ENCODE results near the gene ABCA3. TPM values are rescaled to one million over a fixed set of nuclear protein-coding genes. Genes with fewer than 3 reads are reported as not detected.

Gene ABCA3
- total and polyA plus RNA-seq, 12 donors: 3.3 to 30.8 (median 21.6) TPM

DNA sequence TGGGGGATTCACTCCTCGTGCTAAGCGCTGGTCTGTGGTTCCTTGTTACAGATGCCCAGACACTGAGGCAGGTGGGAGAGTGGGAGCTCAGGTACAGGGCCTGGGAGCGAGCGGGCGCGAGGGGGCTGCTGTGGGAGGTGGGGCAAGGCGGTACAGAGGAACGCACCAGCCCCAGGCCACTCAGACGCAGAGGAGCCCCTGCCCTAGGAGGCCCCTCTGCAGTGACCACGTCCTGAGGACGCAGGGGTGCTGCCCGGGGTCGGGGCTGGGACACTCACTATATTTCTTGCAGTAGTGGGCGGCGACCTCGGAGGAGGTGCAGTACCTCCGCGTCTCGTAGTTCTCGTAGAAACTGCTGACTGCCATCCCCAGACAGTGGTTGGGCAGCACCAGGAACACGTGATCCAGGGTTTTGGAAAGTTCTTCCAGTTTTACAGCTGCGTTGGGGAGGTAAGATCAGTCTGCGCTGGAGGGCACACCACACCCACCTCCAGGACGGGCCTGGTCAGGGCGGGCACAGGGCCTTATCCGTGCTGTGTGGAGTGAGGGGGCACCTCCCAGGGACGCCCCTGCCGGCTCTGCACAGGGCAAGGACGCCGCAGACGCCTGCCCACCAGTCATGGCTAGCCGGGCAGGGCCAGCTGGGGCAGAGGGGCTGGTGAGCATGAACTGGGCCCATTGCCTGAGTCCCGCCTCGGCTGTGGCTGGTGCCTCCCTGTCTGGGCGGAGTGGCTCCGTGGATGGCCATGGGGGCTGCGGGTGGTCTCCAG lies 56.3 kb downstream of the ABCA3 start:
- intact Hi-C loops (cut with DNase I): no loop called here
- TF ChIP-seq, protein P1, sequence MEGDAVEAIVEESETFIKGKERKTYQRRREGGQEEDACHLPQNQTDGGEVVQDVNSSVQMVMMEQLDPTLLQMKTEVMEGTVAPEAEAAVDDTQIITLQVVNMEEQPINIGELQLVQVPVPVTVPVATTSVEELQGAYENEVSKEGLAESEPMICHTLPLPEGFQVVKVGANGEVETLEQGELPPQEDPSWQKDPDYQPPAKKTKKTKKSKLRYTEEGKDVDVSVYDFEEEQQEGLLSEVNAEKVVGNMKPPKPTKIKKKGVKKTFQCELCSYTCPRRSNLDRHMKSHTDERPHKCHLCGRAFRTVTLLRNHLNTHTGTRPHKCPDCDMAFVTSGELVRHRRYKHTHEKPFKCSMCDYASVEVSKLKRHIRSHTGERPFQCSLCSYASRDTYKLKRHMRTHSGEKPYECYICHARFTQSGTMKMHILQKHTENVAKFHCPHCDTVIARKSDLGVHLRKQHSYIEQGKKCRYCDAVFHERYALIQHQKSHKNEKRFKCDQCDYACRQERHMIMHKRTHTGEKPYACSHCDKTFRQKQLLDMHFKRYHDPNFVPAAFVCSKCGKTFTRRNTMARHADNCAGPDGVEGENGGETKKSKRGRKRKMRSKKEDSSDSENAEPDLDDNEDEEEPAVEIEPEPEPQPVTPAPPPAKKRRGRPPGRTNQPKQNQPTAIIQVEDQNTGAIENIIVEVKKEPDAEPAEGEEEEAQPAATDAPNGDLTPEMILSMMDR (IDR thresholded peaks at IDR 0.05): no peak
- no peak for TF ChIP-seq POLR2A (IDR thresholded peaks at IDR 0.05)
- 89 to 92% (median 90%) methylated on average over 24 to 37 of the region's 37 CpGs for WGBS, 4 donors
- Histone ChIP-seq H3K9me3 (replicated peaks in 1 of 3) (no peaks in the 10 kb centered on the region), H3K27me3 (no peaks in the 10 kb centered on the region), H3K27ac (no peak overlapping the region), H3K4me1 (replicated peaks in 1 of 2) (no peaks in the 10 kb centered on the region), H3K36me3 (replicated peaks in 1 of 2) (peaks cover 0 to 4% of the 10 kb centered on the region in 2 donors), H3K4me3 (no peak overlapping the region)
- no peak for DNase-seq

DNA sequence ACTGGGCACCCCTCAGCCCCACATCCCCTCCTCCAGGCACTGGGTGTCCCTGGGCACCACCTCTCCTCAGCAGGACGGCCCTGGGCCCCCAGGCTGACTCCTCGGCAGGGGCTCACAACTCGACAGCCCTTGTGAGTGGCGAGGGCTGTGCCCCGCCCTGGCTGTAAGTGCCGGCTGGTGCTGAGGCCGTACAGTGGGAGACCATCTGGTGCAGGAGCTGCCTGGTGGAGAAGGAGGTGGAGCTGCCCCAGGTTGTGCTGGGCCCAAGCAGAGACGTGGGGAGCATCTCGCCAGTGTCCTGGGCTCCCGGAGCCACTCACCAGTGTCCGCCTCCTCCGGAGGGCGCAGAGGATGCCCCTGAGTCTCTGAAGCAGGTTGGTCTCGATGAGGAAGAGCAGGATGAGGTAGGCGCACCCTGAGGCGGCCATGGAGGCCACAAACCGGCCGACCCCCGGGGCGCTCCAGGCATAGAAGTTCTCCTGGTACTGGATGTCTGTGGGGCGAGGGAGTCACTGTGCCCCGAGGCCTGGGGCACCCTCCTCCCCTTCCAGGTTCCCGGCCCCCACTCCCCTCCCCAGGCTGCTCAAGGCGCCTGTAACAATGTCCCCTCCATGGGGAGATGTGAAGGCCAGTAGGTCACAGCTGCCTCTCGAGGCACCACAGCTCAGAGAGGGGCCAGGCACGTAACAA lies 57.5 kb downstream of the ABCA3 start:
- Histone ChIP-seq H3K4me3 (no peak overlapping the region), H3K27ac (no peak overlapping the region), H3K9me3 (replicated peaks in 1 of 3) (no peaks in the 10 kb centered on the region), H3K27me3 (no peaks in the 10 kb centered on the region), H3K36me3 (replicated peaks in 1 of 2) (peaks cover 0 to 4% of the 10 kb centered on the region in 2 donors), H3K4me1 (replicated peaks in 1 of 2) (no peaks in the 10 kb centered on the region)
- TF ChIP-seq, protein P1 (IDR thresholded peaks at IDR 0.05): no peak
- no peak for TF ChIP-seq POLR2A (IDR thresholded peaks at IDR 0.05)
- DNase-seq: no peak
- 90 to 100% (median 91%) methylated on average over 1 to 26 of the region's 26 CpGs for WGBS, 4 donors
- intact Hi-C loops (cut with DNase I): no loop called here

DNA sequence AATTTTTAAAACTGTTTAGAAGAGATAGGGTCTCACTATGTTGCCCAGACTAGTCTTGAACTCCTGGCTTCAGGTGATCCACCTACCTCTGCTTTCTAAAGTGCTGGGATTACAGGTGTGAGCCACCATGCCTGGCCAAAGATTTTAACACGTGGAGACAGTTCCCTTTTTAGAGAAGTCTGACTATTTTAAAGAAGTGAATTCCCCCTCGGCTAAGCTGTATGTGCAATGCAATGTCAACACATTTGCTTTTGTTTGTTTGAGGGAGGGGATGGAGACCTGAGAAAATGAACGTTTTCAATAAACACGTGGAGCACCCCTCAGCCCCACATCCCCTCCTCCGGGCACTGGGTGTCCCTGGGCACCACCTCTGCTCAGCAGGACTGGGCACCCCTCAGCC lies 58.3 kb downstream of the ABCA3 start:
- Histone ChIP-seq H3K36me3 (replicated peaks in 1 of 2) (peaks cover 0 to 4% of the 10 kb centered on the region in 2 donors), H3K27me3 (no peaks in the 10 kb centered on the region)
- intact Hi-C loops (cut with DNase I): no loop called here

DNA sequence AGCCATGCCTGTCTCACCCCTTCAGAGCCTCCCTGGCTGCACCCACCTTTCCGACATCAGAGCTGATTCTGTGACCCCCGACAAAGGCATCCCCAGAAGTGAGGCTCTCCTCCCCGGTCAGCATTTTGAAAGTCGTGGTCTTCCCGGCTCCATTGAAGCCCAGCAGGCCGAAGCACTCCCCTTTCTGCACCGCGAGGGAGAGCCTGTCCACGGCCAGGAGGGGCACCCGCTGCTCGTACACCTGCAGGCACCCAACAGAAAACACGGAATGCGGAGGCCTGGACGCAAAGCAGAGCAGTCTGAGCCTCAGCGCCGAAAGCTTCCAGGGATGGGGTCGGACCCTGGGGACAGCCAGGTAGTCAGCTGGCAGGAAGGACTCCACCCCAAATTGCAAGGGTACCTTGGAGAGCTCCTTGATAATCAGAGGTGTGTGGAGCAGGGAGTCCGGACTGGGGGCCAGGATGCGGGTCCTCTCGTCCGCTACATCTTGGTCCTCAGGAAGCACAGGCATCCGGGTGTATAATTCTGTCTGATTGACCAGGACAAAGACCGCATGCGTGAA lies 59.5 kb downstream of the ABCA3 start:
- no peaks in the 10 kb centered on the region for H3K27me3 ChIP-seq
- no peak overlapping the region for H3K27ac ChIP-seq
- peaks cover 0 to 4% of the 10 kb centered on the region in 2 donors for H3K36me3 ChIP-seq (replicated peaks in 1 of 2)
- TF ChIP-seq, protein P1 (IDR thresholded peaks at IDR 0.05): no peak
- no peak for TF ChIP-seq POLR2A (IDR thresholded peaks at IDR 0.05)
- no peak overlapping the region for H3K4me3 ChIP-seq
- no peak for DNase-seq
- H3K4me1 ChIP-seq (replicated peaks in 1 of 2): no peaks in the 10 kb centered on the region
- 83 to 90% (median 88%) methylated on average over 17 to 24 of the region's 24 CpGs for WGBS, 4 donors
- intact Hi-C loops (cut with DNase I): no loop called here
- no peaks in the 10 kb centered on the region for H3K9me3 ChIP-seq (replicated peaks in 1 of 3)

More for the DNA sequence above, 58.3 kb downstream of the ABCA3 start:
- H3K4me1 ChIP-seq (replicated peaks in 1 of 2): no peaks in the 10 kb centered on the region
- H3K27ac ChIP-seq: no peak overlapping the region
- H3K9me3 ChIP-seq (replicated peaks in 1 of 3): no peaks in the 10 kb centered on the region
- no peak for DNase-seq
- no peak overlapping the region for H3K4me3 ChIP-seq
- TF ChIP-seq, protein P1 (IDR thresholded peaks at IDR 0.05): no peak
- TF ChIP-seq POLR2A (IDR thresholded peaks at IDR 0.05): no peak
- 68 to 80% (median 75%) methylated on average over 4 to 5 of the region's 5 CpGs for WGBS, 4 donors

Data from adrenal gland (tissue), 12 donors.